PC-3 (cell line): ENCODE measurements around the gene HASPIN. TPM values are rescaled to one million over a fixed set of nuclear protein-coding genes. Genes with fewer than 3 reads are reported as not detected.
"Not testable (repeated sequence)": the region's sequence is repeated elsewhere in the genome, so short reads cannot be mapped to it uniquely, and the experiment has no call there.

Source experiments
- ATAC-seq: fragments of 200-7000 bp; cut with Tn5 transposase; 2 replicates; pipeline ENCODE4 v1.9.1; 2020; ENCODE audit warnings: mild to moderate bottlenecking, moderate library complexity
- BruUV-seq: library from RNA; stranded (reverse); fragments of 400-500 nt; replicated peaks from 2 replicates; lab custom pipeline; 2021; lab: Mats Ljungman, UMichigan
- CTCF ChIA-PET: fragments of 300-600 bp; sonication (Branson Sonifier 250); formaldehyde crosslinking; loops from one replicate; lab custom pipeline; 2022; ENCODE audit warnings: antibody characterized with exemption; lab: Charles Lee
- POLR2A ChIA-PET: fragments of 300-600 bp; sonication (Branson Sonifier 250); formaldehyde crosslinking; loops from one replicate; lab custom pipeline; 2022; ENCODE audit warnings: antibody characterized with exemption; ENCODE audit not compliant: unreplicated experiment; lab: Charles Lee
- DNase-seq: peaks from one replicate; pipeline ENCODE4 v3.0.0-alpha.2; 2015
- H2AFZ ChIP-seq: fragments of 300-600 bp; sonication (generic); 2 replicates; pipeline ENCODE4 v1.6.0; 2016; ENCODE audit warnings: antibody characterized with exemption, low read length
- H3F3A ChIP-seq: fragments of 300-600 bp; sonication (generic); one replicate; pipeline ENCODE4 v1.6.0; 2017; ENCODE audit warnings: antibody characterized with exemption, low read length, control low read depth, mild to moderate bottlenecking; ENCODE audit not compliant: unreplicated experiment
- H3K27ac ChIP-seq: fragments of 300-600 bp; sonication (generic); 2 replicates; pipeline ENCODE4 v1.5.1; 2016; ENCODE audit warnings: mild to moderate bottlenecking, low read length
- H3K27me3 ChIP-seq: fragments of 300-600 bp; sonication (generic); 2 replicates; pipeline ENCODE4 v1.6.1; 2016; ENCODE audit warnings: low read length, mixed read lengths
- H3K36me3 ChIP-seq: fragments of 300-600 bp; sonication (generic); 2 replicates; pipeline ENCODE4 v1.6.1; 2016; ENCODE audit warnings: low read depth, mixed run types, low read length, mixed read lengths
- H3K4me1 ChIP-seq: fragments of 300-600 bp; sonication (generic); 2 replicates; pipeline ENCODE4 v1.5.1; 2016; ENCODE audit warnings: low read length; ENCODE audit not compliant: insufficient read depth
- H3K4me2 ChIP-seq: fragments of 300-600 bp; sonication (generic); 2 replicates; pipeline ENCODE4 v1.6.0; 2016; ENCODE audit warnings: low read length
- H3K4me3 ChIP-seq: fragments of 300-600 bp; sonication (generic); 2 replicates; pipeline ENCODE4 v1.5.1; 2016; ENCODE audit warnings: mild to moderate bottlenecking, low read length, mixed read lengths
- H3K79me2 ChIP-seq: fragments of 300-600 bp; sonication (generic); 2 replicates; pipeline ENCODE4 v1.6.1; 2017; ENCODE audit warnings: low read length, mixed read lengths
- H3K9ac ChIP-seq: fragments of 300-600 bp; sonication (generic); 2 replicates; pipeline ENCODE4 v1.6.0; 2016; ENCODE audit warnings: mild to moderate bottlenecking, low read length
- H3K9me2 ChIP-seq: fragments of 300-600 bp; sonication (generic); replicated peaks from 2 replicates; pipeline ENCODE4 v1.6.1; 2016; ENCODE audit warnings: mixed run types, low read length, mixed read lengths
- H3K9me3 ChIP-seq: fragments of 300-600 bp; sonication (generic); 2 replicates; pipeline ENCODE4 v1.6.1; 2016; ENCODE audit warnings: low read length, mixed read lengths
- H4K20me1 ChIP-seq: fragments of 300-600 bp; sonication (generic); 2 replicates; pipeline ENCODE4 v1.6.1; 2016; ENCODE audit warnings: low read length, mixed read lengths
- EZH2 ChIP-seq: fragments of 300-600 bp; sonication (generic); IDR thresholded peaks from one replicate; pipeline ENCODE4 v1.6.1; 2017; ENCODE audit warnings: antibody characterized with exemption, mild to moderate bottlenecking, low read length; ENCODE audit not compliant: unreplicated experiment
- EZH2phosphoT487 ChIP-seq: fragments of 300-600 bp; sonication (generic); IDR thresholded peaks from 2 replicates; pipeline ENCODE4 v1.6.1; 2018; ENCODE audit warnings: mild to moderate bottlenecking, antibody characterized with exemption, low read length, borderline replicate concordance
- intact Hi-C: fragments of 100-400 bp; cut with micrococcal nuclease; formaldehyde crosslinking; loops from 2 replicates; pipeline ENCODE4 v1.9.0; 2023
- total RNA-seq: library from RNA; depleted of rRNA; stranded (reverse); fragments of >200 nt; gene quantifications from 2 replicates; pipeline ENCODE4 v1.2.3, GENCODE V29; 2014
- TF ChIP-seq, protein P1 (sequence below): fragments of 300-600 bp; sonication (generic); conservative IDR thresholded peaks from 2 replicates; pipeline ENCODE4 v1.5.1; 2017; ENCODE audit warnings: antibody characterized with exemption, low read depth, mild to moderate bottlenecking, low read length

Gene HASPIN
- total RNA-seq, 1 experiment from 2014 or later = 10.6 TPM

DNA sequence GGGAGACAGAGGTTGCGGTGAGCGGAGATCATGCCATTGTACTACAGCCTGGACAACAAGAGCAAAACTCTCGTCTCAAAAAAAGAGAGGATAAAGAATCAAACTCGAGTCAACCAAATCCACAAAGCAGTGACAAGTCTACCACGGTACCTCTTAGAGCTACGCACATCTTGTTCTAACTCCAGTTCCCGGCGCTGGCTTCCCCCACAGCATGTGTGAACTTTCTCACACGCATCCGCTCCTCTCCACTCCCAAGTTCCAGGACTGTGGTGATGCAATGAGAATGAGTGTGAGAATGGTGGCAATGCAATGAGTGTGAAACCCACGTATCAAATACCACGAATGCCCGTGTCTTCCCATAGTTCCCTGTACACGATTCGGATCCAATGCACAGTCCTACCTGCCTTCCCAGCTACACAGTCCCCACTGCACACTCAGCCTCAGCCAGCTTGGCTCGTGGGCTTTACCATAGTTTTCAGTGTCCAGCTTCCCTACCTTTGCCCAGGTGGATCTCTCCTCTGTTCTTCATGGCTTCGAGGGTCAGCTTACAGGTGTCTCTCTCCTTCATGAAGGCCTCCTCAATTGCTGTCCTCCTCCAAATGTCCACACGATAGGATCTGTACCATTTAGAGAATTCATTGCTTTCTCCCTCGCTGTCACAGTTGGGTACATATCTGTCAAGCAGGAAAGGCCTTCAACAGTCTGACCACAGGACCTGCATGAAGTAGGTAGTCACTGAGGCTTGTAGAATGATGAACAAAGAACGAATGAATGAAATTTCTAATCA is 18.6 kb upstream of the HASPIN start:
- H3K9me3 ChIP-seq = no peaks in the 10 kb centered on the region
- H3K27ac ChIP-seq = no peak overlapping the region
- H3K27me3 ChIP-seq = no peaks in the 10 kb centered on the region
- H3K4me1 ChIP-seq = no peaks in the 10 kb centered on the region
- no peak overlapping the region for H2AFZ ChIP-seq
- DNase-seq (no peak), ATAC-seq (no peak)
- no peak overlapping the region for H3K9ac ChIP-seq
- H3F3A ChIP-seq = no peaks in the 10 kb centered on the region
- no peaks in the 10 kb centered on the region for H3K9me2 ChIP-seq
- intact Hi-C loops = no loop called here
- H3K79me2 ChIP-seq = no peaks in the 10 kb centered on the region
- H3K36me3 ChIP-seq = no peaks in the 10 kb centered on the region
- ChIA-PET CTCF (no interaction called here), POLR2A (no interaction called here)
- TF ChIP-seq, protein P1, sequence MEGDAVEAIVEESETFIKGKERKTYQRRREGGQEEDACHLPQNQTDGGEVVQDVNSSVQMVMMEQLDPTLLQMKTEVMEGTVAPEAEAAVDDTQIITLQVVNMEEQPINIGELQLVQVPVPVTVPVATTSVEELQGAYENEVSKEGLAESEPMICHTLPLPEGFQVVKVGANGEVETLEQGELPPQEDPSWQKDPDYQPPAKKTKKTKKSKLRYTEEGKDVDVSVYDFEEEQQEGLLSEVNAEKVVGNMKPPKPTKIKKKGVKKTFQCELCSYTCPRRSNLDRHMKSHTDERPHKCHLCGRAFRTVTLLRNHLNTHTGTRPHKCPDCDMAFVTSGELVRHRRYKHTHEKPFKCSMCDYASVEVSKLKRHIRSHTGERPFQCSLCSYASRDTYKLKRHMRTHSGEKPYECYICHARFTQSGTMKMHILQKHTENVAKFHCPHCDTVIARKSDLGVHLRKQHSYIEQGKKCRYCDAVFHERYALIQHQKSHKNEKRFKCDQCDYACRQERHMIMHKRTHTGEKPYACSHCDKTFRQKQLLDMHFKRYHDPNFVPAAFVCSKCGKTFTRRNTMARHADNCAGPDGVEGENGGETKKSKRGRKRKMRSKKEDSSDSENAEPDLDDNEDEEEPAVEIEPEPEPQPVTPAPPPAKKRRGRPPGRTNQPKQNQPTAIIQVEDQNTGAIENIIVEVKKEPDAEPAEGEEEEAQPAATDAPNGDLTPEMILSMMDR = no peak
- TF ChIP-seq EZH2 (no peak), EZH2phosphoT487 (no peak)
- no peak overlapping the region for H3K4me2 ChIP-seq
- H3K4me3 ChIP-seq = no peak overlapping the region
- no peaks in the 10 kb centered on the region for H4K20me1 ChIP-seq
- BruUV-seq = no TSS peak

DNA sequence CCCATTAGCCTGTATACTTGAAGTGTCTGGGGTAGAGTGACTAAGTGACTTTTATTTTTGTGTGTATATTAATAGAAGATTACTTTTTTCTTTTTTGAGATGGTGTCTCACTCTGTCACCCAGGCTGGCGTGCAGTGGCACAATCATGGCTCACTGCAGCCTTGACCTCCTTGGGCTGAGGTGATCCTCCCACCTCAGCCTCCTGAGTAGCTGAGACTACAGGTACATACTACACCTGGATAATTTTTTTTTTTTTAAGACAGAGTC is 18.1 kb upstream of the HASPIN start:
- intact Hi-C loops, H3K4me2 ChIP-seq, H3F3A ChIP-seq, ATAC-seq, H2AFZ ChIP-seq, H3K4me1 ChIP-seq, H3K9me3 ChIP-seq, H3K9me2 ChIP-seq, H3K27me3 ChIP-seq, H3K36me3 ChIP-seq, H3K4me3 ChIP-seq, CTCF ChIA-PET, H4K20me1 ChIP-seq, H3K27ac ChIP-seq, H3K9ac ChIP-seq, POLR2A ChIA-PET, BruUV-seq, DNase-seq, H3K79me2 ChIP-seq: not testable (repeated sequence)

GRCh38 chr17:3708366-3708765 is 15.3 kb upstream of the HASPIN start:
- no peaks in the 10 kb centered on the region for H3K36me3 ChIP-seq
- no peaks in the 10 kb centered on the region for H3K9me3 ChIP-seq
- TF ChIP-seq EZH2 (no peak), EZH2phosphoT487 (no peak)
- TF ChIP-seq, protein P1 = no peak
- H3K79me2 ChIP-seq = no peaks in the 10 kb centered on the region
- ChIA-PET POLR2A (no interaction called here), CTCF (no interaction called here)
- H3K27ac ChIP-seq = no peak overlapping the region
- DNase-seq (no peak), ATAC-seq (no peak)
- no peaks in the 10 kb centered on the region for H3F3A ChIP-seq
- H4K20me1 ChIP-seq = no peaks in the 10 kb centered on the region
- no peak overlapping the region for H3K4me2 ChIP-seq
- no peaks in the 10 kb centered on the region for H3K27me3 ChIP-seq
- H3K9ac ChIP-seq = no peak overlapping the region
- no peak overlapping the region for H3K4me3 ChIP-seq
- no peaks in the 10 kb centered on the region for H3K9me2 ChIP-seq
- H3K4me1 ChIP-seq = peaks cover 5% of the 10 kb centered on the region; the same call in 1 of the 2 replicates
- intact Hi-C loops = no loop called here
- BruUV-seq = no TSS peak
- H2AFZ ChIP-seq = no peak overlapping the region
